GM18505 (cell line): ENCODE data around the gene PIK3C2B.
"Not testable (repeated sequence)": the region's sequence is repeated elsewhere in the genome, so short reads cannot be mapped to it uniquely, and the experiment has no call there.

Experiments used
- ATAC-seq: cut with Tn5 transposase; IDR thresholded peaks from one replicate; pipeline ENCODE4 v1.9.1; 2021; ENCODE audit not compliant: unreplicated experiment
- POLR2A ChIP-seq: IDR thresholded peaks from 4 replicates; pipeline ENCODE4 v1.6.1; 2011; ENCODE audit warnings: borderline replicate concordance; ENCODE audit not compliant: insufficient read depth, insufficient read length; ENCODE audit errors: extremely low read depth

Gene PIK3C2B, protein sequence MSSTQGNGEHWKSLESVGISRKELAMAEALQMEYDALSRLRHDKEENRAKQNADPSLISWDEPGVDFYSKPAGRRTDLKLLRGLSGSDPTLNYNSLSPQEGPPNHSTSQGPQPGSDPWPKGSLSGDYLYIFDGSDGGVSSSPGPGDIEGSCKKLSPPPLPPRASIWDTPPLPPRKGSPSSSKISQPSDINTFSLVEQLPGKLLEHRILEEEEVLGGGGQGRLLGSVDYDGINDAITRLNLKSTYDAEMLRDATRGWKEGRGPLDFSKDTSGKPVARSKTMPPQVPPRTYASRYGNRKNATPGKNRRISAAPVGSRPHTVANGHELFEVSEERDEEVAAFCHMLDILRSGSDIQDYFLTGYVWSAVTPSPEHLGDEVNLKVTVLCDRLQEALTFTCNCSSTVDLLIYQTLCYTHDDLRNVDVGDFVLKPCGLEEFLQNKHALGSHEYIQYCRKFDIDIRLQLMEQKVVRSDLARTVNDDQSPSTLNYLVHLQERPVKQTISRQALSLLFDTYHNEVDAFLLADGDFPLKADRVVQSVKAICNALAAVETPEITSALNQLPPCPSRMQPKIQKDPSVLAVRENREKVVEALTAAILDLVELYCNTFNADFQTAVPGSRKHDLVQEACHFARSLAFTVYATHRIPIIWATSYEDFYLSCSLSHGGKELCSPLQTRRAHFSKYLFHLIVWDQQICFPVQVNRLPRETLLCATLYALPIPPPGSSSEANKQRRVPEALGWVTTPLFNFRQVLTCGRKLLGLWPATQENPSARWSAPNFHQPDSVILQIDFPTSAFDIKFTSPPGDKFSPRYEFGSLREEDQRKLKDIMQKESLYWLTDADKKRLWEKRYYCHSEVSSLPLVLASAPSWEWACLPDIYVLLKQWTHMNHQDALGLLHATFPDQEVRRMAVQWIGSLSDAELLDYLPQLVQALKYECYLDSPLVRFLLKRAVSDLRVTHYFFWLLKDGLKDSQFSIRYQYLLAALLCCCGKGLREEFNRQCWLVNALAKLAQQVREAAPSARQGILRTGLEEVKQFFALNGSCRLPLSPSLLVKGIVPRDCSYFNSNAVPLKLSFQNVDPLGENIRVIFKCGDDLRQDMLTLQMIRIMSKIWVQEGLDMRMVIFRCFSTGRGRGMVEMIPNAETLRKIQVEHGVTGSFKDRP (N-terminal part only)

DNA sequence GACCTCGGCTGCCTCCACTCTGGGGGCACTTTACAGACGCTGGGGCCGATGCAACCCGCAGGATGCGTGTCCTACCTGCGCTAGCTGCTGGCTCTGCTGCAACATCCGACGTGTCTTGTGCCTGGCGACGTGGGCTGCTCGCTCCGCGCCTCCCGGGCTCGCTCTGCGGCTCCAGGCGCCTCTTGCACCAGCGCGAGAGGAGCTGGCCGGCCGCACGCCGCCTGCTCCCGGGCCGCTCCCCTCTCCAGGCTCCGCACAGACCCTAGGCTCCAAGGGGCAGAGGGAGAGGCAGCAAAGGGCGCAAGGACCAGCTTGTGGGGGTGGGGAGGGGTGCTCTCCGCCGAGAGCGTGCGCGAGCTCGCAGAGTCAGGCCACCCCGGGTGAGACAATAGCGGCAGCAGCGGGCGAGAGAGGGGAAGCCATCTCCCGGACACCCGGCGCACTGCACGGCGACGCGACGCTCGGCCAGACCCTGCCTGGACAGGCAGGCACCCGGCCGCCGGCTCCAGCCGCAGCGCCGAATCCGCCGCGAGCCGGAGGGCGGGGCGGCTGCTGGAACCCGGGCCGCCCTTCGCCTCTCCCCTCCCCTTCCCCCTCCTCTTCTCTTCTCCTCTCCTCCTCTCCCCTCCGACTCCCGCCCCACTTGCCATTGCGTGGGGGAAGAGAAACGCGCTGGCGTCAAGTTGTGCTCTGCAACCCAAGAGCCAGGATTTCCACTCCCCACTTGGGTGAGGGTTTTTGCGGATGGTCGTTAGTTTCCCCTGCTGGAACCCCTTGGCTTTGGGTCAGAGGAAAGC is at the start of gene PIK3C2B:
PIK3C2B (minus strand) TSS at position 525 of the 797 bp plus-strand sequence. CDS start 25,003 bp downstream, outside the sequence.
- ATAC-seq: peak; percentile 70
- peak; percentile 74 for TF ChIP-seq POLR2A

DNA sequence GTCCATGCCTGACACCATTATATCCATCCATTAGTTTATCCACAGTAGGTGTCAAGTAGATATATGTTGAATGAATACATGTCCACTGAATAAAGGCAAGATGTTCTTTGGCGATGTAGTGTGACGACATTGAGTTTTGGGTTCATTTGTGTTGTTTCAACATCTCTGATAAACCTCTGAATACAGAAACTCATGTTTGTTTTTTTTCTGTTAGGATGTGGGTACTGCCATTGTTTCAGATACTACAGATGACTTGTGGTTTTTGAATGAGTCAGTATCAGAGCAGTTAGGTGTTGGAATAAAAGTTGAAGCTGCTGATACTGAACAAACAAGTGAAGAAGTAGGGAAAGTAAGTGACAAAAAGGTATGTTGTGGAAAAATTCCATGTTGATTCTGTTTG is 49.7 kb upstream of the PIK3C2B start:
- no peak for TF ChIP-seq POLR2A
- ATAC-seq: peak; percentile 50

DNA sequence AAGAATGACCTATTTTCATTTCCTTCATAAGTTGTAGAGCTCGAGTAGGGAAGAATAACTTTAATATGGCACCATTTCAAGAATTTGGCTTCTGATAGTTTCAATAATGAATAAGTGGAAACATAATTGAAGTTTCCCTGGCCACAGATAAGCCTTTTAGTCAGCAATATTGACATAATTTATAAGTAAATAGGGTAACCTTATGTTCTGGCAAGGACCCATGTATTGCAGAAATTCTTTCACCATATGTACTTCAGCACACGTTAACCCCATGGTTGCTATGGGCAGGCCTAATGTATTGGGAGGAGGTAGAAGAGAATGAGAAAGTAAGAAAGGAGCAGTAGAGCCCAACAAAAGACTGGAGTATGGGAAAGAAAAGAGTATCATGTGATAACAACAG is 47.0 kb upstream of the PIK3C2B start:
- ATAC-seq: no peak

DNA sequence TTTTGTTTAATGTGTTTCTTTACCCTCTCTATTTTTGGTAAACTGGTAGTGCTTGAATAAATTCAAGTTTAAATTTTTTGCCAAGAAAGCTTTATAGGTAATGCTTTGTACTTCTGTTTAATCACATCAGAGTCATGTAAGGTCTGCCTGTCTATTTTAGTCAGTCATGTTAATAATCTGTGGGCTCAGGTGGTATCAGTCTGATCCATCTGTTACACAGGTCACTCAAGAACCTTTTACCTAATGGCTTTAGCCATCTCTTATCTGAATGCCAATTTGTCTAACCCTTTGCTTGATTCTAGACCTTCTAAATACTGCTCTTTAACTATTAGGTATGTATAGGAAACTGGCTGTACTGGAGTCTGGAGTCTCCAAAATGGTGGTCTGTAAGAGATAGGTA is 38.2 kb upstream of the PIK3C2B start:
- no peak for ATAC-seq
- TF ChIP-seq POLR2A: no peak

More for the DNA sequence above, 47.0 kb upstream of the PIK3C2B start:
- no peak for TF ChIP-seq POLR2A

DNA sequence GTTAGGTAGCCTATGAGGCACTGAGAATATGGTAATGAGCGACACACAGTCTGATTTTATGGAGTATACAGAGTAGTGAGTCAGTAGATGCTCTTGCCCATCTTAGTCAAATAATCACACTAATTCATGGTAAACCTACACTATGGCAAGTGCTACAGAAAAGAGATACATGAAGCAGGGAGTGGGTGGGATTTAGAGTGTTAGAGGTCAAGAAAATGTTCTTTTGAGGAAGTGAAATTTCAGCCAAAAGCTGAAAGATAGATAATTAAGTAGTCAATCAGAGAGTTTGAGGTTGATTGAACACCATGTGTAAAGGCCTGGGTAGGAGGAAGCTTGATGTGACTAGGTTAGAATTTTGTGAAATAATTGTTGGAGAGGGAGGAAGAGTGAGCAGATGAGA is 36.3 kb upstream of the PIK3C2B start:
- TF ChIP-seq POLR2A: no peak
- ATAC-seq: no peak

DNA sequence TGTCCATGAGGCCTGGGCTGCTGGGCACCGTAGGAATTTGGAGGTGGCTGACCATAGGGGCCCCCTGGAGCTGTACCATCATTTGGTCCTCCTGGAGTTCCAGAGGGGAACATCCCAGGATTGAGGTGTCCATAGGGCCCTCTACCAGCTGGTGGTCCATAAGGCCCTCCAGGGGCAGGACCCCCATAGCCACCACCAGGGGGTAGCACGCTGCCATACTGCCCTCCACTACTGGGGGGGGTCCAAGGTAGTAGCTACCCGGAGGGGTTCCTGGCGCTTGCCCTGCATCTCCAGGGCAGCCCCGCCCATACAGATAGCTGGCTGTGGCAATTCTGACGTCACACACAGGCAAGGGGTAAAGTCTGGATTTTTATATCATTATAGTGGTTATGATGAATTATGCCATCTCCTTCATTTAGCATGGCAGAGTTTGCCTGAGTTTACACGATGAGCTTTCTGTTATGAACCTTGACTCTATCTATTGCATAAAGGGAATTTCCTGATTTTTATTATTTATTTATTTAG is 34.8 kb upstream of the PIK3C2B start:
- ATAC-seq: no peak
- TF ChIP-seq POLR2A: no peak

DNA sequence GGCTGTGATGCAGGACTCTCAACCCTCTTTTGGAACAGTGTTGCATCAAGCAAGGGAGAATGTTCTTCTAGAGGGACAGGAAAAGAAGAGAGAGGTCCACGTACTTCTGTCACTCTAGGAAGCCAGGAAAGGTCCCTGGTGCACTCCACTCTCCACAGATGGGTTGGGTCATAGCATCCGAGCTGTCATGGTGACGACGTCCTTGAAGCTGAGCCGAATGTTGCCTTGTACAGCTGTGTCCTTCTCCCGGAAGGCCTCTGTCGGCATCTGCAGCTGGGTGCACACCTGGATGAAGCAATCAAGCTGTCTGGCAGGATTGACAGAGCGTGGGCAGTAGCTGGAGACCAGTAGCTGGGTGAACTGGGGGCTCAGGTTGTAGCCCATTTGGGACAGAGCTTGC is 34.1 kb upstream of the PIK3C2B start:
- no peak for TF ChIP-seq POLR2A
- ATAC-seq: no peak

DNA sequence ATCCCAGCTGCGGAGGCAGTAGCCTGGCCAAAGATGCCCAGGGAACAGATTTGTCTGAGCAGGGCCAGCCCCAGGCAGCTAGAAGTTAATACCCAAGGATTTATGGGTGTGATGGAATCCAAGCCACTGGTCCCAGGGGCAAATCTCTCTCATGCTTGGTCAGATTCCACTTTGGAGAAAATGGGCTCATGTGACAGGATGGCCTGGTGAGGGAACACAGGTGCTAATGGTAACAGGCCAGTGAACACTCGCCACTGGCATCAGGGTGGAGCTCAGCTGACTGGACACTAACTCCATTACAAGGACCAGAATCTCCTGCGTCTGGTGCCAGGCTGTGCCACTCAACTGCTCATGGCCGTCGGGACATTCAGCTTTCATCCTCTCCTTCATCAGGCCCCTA is 33.6 kb upstream of the PIK3C2B start:
- TF ChIP-seq POLR2A: no peak
- ATAC-seq: no peak

DNA sequence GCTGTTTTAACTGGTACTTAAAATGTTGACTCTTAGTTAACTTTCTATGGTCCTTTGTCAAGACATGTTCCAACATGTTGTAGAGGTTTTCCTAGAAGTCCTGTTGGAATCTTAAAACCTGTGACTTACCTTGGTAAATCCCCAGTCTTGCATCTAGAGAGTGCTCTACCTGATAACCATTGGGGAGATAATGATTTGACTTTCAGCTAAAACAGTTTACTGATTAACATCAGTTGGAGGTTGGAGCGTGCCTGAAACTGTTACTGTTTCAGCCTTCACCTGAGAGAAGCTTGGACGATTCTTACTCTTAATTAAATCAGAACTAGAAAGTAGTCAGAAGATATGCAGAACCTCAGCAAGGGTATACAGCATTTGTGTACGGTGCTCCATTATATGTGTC is 30.4 kb upstream of the PIK3C2B start:
- ATAC-seq: no peak
- no peak for TF ChIP-seq POLR2A

DNA sequence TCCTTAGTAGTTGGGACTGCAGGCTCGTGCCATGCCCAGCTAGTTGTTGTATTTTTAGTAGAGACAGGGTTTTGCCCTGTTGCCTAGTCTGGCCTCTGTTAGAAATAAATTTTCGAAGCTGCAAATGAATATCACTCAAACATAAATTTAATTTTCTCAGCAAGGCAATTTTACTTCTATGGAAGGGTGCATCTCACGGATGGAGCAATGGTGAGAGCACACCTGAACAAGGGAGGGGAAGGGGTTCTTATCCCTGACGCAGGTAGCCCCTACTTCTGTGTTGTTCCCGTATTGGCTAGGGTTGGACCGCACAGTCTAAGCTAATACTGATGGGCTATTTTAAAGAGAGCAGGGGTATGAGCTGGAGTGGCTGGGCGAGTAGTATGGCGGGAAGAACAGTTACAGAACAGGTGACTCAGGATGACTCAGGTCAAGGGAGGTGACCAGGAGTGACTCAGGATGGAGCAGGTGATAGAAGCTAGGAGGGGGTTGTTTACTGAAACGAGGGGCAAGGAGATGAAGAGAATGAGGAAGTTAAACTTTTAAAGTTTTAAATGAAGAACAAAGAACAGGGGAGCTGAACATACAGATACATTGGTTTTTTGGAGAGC is 29.1 kb upstream of the PIK3C2B start:
- TF ChIP-seq POLR2A: no peak
- ATAC-seq: no peak

DNA sequence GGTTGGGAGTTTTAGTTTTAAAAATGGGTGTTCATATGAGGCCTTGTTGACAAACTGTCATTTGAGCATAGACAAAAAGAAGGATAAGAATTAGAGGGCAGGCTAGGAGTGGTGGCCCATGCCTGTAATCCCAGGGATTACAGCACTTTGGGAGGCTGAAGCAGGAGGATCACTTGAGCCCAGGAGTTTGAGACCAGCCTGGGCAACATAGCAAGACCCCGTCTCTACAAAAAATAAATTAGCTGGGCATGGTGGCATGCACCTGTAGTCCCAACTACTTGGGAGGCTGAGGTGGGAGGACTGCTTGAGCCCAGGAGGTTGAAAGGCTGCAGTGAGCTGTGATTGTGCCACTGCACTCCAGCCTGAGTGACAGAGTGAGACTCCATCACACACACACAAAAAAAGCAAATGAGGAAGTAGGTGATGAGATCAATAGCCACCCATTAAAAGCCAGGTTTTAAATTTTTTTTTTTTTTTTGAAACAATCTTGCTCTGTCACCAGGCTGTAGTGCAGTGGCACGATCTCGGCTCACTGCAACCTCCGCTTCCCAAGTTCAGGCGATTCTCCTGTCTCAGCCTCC is 27.4 kb upstream of the PIK3C2B start:
- ATAC-seq: not testable (repeated sequence)
